ENCODE measurements around the gene ITPR1. TPM values are rescaled to one million over a fixed set of nuclear protein-coding genes. Genes with fewer than 3 reads are reported as not detected.

Gene ITPR1
- 10 to 100 TPM; 15.3 to 50.2 (median 28.7) TPM for total RNA-seq

GRCh38 chr3:4493014-4493940 is at the start of gene ITPR1:
Gene ITPR1, plus strand, starts transcription at chr3:4493348. Its CDS starts 23,144 bp downstream, at chr3:4516492.
- in situ Hi-C loops (cut with MboI; ENCODE audit: low pct_ligation_motif_present in 1 of 4, low pct_unique_long_range_greater_than_20kb in 1 of 4, low sequenced_read_pairs in 3 of 4) (no loop called here), intact Hi-C loops (cut with DNase I; ENCODE audit: low total_unique reads) (loop anchor here (5.0 kb wide), 1 partner anchor 89 kb away; no protein-coding TSS in a partner anchor)
- peak; percentile 97 for DNase-seq
- no peak for TF ChIP-seq CTCF (IDR thresholded peaks at IDR 0.05)
- peak; percentile 99 to 100 (median 100) for TF ChIP-seq POLR2AphosphoS5 (IDR thresholded peaks at IDR 0.05)
- peak; percentile 99 for TF ChIP-seq POLR2A (IDR thresholded peaks at IDR 0.05)
- TF ChIP-seq EP300 (IDR thresholded peaks at IDR 0.05; ENCODE audit: low read depth) = no peak
- Histone ChIP-seq H3K36me3 (no peaks in the 10 kb centered on the region), H3K4me3 (peak within 1 kb of the TSS; percentile 68 to 86 (median 72)), H3K9me3 (no peaks in the 10 kb centered on the region), H3K27ac (peak within 1 kb of the TSS; percentile 83 to 91 (median 90)), H3K4me1 (peaks cover 0 to 35% (median 14%) of the 10 kb centered on the region in 4 donors), H3K27me3 (no peaks in the 10 kb centered on the region)
- WGBS, 2 donors (ENCODE audit: low coverage in 1 of 2) = 0 to 4% methylated on average over 5 to 46 of the region's 47 CpGs

- Histone ChIP-seq H3K9me3 (no peaks in the 10 kb centered on the region), H3K27me3 (no peaks in the 10 kb centered on the region), H3K4me3 (no peak overlapping the region), H3K36me3 (peaks cover 0 to 29% (median 11%) of the 10 kb centered on the region in 4 donors), H3K27ac (no peak overlapping the region), H3K4me1 (no peaks in the 10 kb centered on the region)
- intact Hi-C loops (cut with DNase I; ENCODE audit: low total_unique reads) = no loop called here
- DNase-seq = no peak
- 91 to 100% methylated on average over 2 to 3 of the region's 3 CpGs for WGBS, 2 donors (ENCODE audit: low coverage in 1 of 2)
- TF ChIP-seq EP300 (IDR thresholded peaks at IDR 0.05; ENCODE audit: low read depth) (no peak), CTCF (IDR thresholded peaks at IDR 0.05) (no peak), POLR2A (IDR thresholded peaks at IDR 0.05) (no peak), POLR2AphosphoS5 (IDR thresholded peaks at IDR 0.05) (no peak)
- in situ Hi-C loops (cut with MboI; ENCODE audit: low pct_ligation_motif_present in 1 of 4, low pct_unique_long_range_greater_than_20kb in 1 of 4, low sequenced_read_pairs in 3 of 4) = no loop called here
Measured at GRCh38 chr3:4447295-4447999, 45.7 kb upstream of the ITPR1 start.

GRCh38 chr3:4448187-4448586 is 45.0 kb upstream of the ITPR1 start:
- no peaks in the 10 kb centered on the region for H3K4me1 ChIP-seq
- no peak overlapping the region for H3K4me3 ChIP-seq
- H3K27ac ChIP-seq = no peak overlapping the region
- intact Hi-C loops (cut with DNase I; ENCODE audit: low total_unique reads) = no loop called here
- no peak for DNase-seq
- TF ChIP-seq POLR2AphosphoS5 (IDR thresholded peaks at IDR 0.05) = no peak
- in situ Hi-C loops (cut with MboI; ENCODE audit: low pct_ligation_motif_present in 1 of 4, low pct_unique_long_range_greater_than_20kb in 1 of 4, low sequenced_read_pairs in 3 of 4) = no loop called here
- WGBS, 2 donors (ENCODE audit: low coverage in 1 of 2) = 84 to 87% methylated on average over 4 to 6 of the region's 6 CpGs
- H3K36me3 ChIP-seq = peaks cover 0 to 28% (median 9%) of the 10 kb centered on the region in 4 donors
- H3K9me3 ChIP-seq = no peaks in the 10 kb centered on the region
- H3K27me3 ChIP-seq = no peaks in the 10 kb centered on the region

- H3K27ac ChIP-seq = no peak overlapping the region
- intact Hi-C loops (cut with DNase I; ENCODE audit: low total_unique reads) = no loop called here
- in situ Hi-C loops (cut with MboI; ENCODE audit: low pct_ligation_motif_present in 1 of 4, low pct_unique_long_range_greater_than_20kb in 1 of 4, low sequenced_read_pairs in 3 of 4) = no loop called here
- no peaks in the 10 kb centered on the region for H3K9me3 ChIP-seq
- TF ChIP-seq EP300 (IDR thresholded peaks at IDR 0.05; ENCODE audit: low read depth) (no peak), CTCF (IDR thresholded peaks at IDR 0.05) (no peak), POLR2AphosphoS5 (IDR thresholded peaks at IDR 0.05) (no peak), POLR2A (IDR thresholded peaks at IDR 0.05) (no peak)
- DNase-seq = no peak
- H3K36me3 ChIP-seq = peaks cover 0 to 19% (median 6%) of the 10 kb centered on the region in 4 donors
- no peaks in the 10 kb centered on the region for H3K4me1 ChIP-seq
- WGBS, 2 donors (ENCODE audit: low coverage in 1 of 2) = 66 to 83% methylated on average over 3 to 5 of the region's 5 CpGs
- H3K4me3 ChIP-seq = no peak overlapping the region
- H3K27me3 ChIP-seq = no peaks in the 10 kb centered on the region
Measured at GRCh38 chr3:4449043-4449805, 43.9 kb upstream of the ITPR1 start.
